Parathyroid adenoma (tissue), 2 donors: ENCODE data around the gene TMEM132E.

Experiments used
- H2AFZ ChIP-seq: fragments of 300-600 bp; sonication (generic); one replicate; pipeline ENCODE4 v1.7.0; 2017; ENCODE audit warnings: antibody characterized with exemption, mild to moderate bottlenecking
- H3K27ac ChIP-seq: fragments of 300-600 bp; sonication (generic); one replicate; pipeline ENCODE4 v1.7.0; 2017
- H3K27me3 ChIP-seq: fragments of 300-600 bp; sonication (generic); one replicate; pipeline ENCODE4 v1.7.0; 2017; ENCODE audit warnings: low read length; ENCODE audit not compliant: control insufficient read depth, insufficient read depth
- H3K36me3 ChIP-seq: fragments of 300-600 bp; sonication (generic); one replicate; pipeline ENCODE4 v1.7.0; 2017; ENCODE audit warnings: low read length; ENCODE audit not compliant: control insufficient read depth, insufficient read depth
- H3K4me1 ChIP-seq: fragments of 300-600 bp; sonication (generic); one replicate; pipeline ENCODE4 v1.7.0; 2017; ENCODE audit warnings: control low read depth
- H3K4me2 ChIP-seq: fragments of 300-600 bp; sonication (generic); one replicate; pipeline ENCODE4 v1.7.0; 2017; ENCODE audit warnings: low read length
- H3K4me3 ChIP-seq: fragments of 300-600 bp; sonication (generic); one replicate; pipeline ENCODE4 v1.7.0; 2017; ENCODE audit warnings: low read depth, low read length
- H3K79me2 ChIP-seq: fragments of 300-600 bp; sonication (generic); one replicate; pipeline ENCODE4 v1.7.0; 2017; ENCODE audit warnings: control low read depth
- H3K9ac ChIP-seq: fragments of 300-600 bp; sonication (generic); one replicate; pipeline ENCODE4 v1.7.0; 2017; ENCODE audit warnings: mild to moderate bottlenecking
- H3K9me3 ChIP-seq: fragments of 300-600 bp; sonication (generic); one replicate; pipeline ENCODE4 v1.7.0; 2017; ENCODE audit warnings: low read length; ENCODE audit not compliant: control insufficient read depth
- CTCF ChIP-seq: fragments of 300-600 bp; sonication (generic); IDR thresholded peaks from one replicate; pipeline ENCODE4 v1.7.0; 2017; ENCODE audit warnings: antibody characterized with exemption, mild to moderate bottlenecking
- donor health status: primary hyperparathyroidism.

TMEM132E gene

GRCh38 chr17:34653511-34653910, 74.1 kb downstream of the TMEM132E start:
- H3K36me3 ChIP-seq = no peaks in the 10 kb centered on the region
- no peaks in the 10 kb centered on the region for H3K9me3 ChIP-seq
- no peaks in the 10 kb centered on the region for H3K27me3 ChIP-seq
- H2AFZ ChIP-seq = no peak overlapping the region
- H3K4me2 ChIP-seq = no peak overlapping the region
- no peak overlapping the region for H3K27ac ChIP-seq
- no peaks in the 10 kb centered on the region for H3K4me1 ChIP-seq
- no peaks in the 10 kb centered on the region for H3K79me2 ChIP-seq
- H3K4me3 ChIP-seq = no peak overlapping the region
- no peak overlapping the region for H3K9ac ChIP-seq
- TF ChIP-seq CTCF = no peak

GRCh38 chr17:34654276-34654880, 75.0 kb downstream of the TMEM132E start:
- Histone ChIP-seq H3K4me3 (no peak overlapping the region), H3K79me2 (no peaks in the 10 kb centered on the region)

GRCh38 chr17:34654881-34655276, 75.5 kb downstream of the TMEM132E start:
- Histone ChIP-seq H3K27ac (no peak overlapping the region), H3K36me3 (no peaks in the 10 kb centered on the region), H3K27me3 (no peaks in the 10 kb centered on the region), H3K4me2 (no peak overlapping the region), H2AFZ (no peak overlapping the region), H3K4me3 (no peak overlapping the region), H3K4me1 (no peaks in the 10 kb centered on the region), H3K9ac (no peak overlapping the region), H3K79me2 (no peaks in the 10 kb centered on the region), H3K9me3 (no peaks in the 10 kb centered on the region)
- no peak for TF ChIP-seq CTCF

More at GRCh38 chr17:34654276-34654880, 75.0 kb downstream of the TMEM132E start:
- no peaks in the 10 kb centered on the region for H3K9me3 ChIP-seq
- no peak overlapping the region for H3K27ac ChIP-seq
- H2AFZ ChIP-seq = no peak overlapping the region
- H3K36me3 ChIP-seq = no peaks in the 10 kb centered on the region
- no peak overlapping the region for H3K9ac ChIP-seq
- H3K27me3 ChIP-seq = no peaks in the 10 kb centered on the region
- no peaks in the 10 kb centered on the region for H3K4me1 ChIP-seq
- TF ChIP-seq CTCF = no peak
- no peak overlapping the region for H3K4me2 ChIP-seq

- no peaks in the 10 kb centered on the region for H3K27me3 ChIP-seq
- no peak for TF ChIP-seq CTCF
- H3K27ac ChIP-seq = no peak overlapping the region
- H3K4me1 ChIP-seq = no peaks in the 10 kb centered on the region
- no peaks in the 10 kb centered on the region for H3K79me2 ChIP-seq
- H3K4me2 ChIP-seq = no peak overlapping the region
- H3K9me3 ChIP-seq = no peaks in the 10 kb centered on the region
- no peak overlapping the region for H3K9ac ChIP-seq
- H3K4me3 ChIP-seq = no peak overlapping the region
- no peaks in the 10 kb centered on the region for H3K36me3 ChIP-seq
- no peak overlapping the region for H2AFZ ChIP-seq
Measured at GRCh38 chr17:34656801-34657200, 77.4 kb downstream of the TMEM132E start.
